DND-41 (cell line): ENCODE data around the gene NPHP4.

Experiments used
- ATAC-seq: fragments of 200-7000 bp; cut with Tn5 transposase; 3 replicates; pipeline ENCODE4 v1.9.1; 2021; ENCODE audit warnings: low read depth; ENCODE audit not compliant: insufficient read depth
- DNase-seq: peaks from one replicate; pipeline ENCODE4 v3.0.0-alpha.2; 2020
- H2AFZ ChIP-seq: 2 replicates; pipeline ENCODE4 v1.6.0; 2012; ENCODE audit warnings: low read depth, low read length
- H3K27ac ChIP-seq: 2 replicates; pipeline ENCODE4 v1.5.1; 2012; ENCODE audit warnings: low read length, inconsistent platforms
- H3K27me3 ChIP-seq: fragments of 200-600 bp; sonication (generic); 2 replicates; pipeline ENCODE4 v1.6.0; 2012; ENCODE audit warnings: low read length, mild to moderate bottlenecking, inconsistent platforms; ENCODE audit not compliant: insufficient read depth, poor library complexity
- H3K36me3 ChIP-seq: 2 replicates; pipeline ENCODE4 v1.5.1; 2012; ENCODE audit warnings: low read length, inconsistent platforms; ENCODE audit not compliant: insufficient read depth
- H3K4me1 ChIP-seq: 2 replicates; pipeline ENCODE4 v1.5.1; 2012; ENCODE audit warnings: mild to moderate bottlenecking, low read length; ENCODE audit not compliant: insufficient read depth
- H3K4me2 ChIP-seq: 2 replicates; pipeline ENCODE4 v1.6.0; 2012; ENCODE audit warnings: mild to moderate bottlenecking, moderate library complexity, low read length, inconsistent platforms; ENCODE audit not compliant: insufficient read depth
- H3K4me3 ChIP-seq, 2 experiments: fragments of 200-600 bp in 1 of 2; shearing (Covaris generic) in 1 of 2; 2 replicates each; pipeline ENCODE4 v1.5.1; 2012 to 2016; ENCODE audit warnings: inconsistent platforms in 2 of 2, low read length in 2 of 2, mild to moderate bottlenecking in 2 of 2, low read depth in 1 of 2, moderate library complexity in 1 of 2
- H3K79me2 ChIP-seq: 2 replicates; pipeline ENCODE4 v1.6.0; 2012; ENCODE audit warnings: low read length, inconsistent platforms; ENCODE audit not compliant: insufficient read depth
- H3K9ac ChIP-seq: 2 replicates; pipeline ENCODE4 v1.6.0; 2012; ENCODE audit warnings: low read depth, mild to moderate bottlenecking, inconsistent platforms, low read length, moderate library complexity
- H3K9me3 ChIP-seq: 2 replicates; pipeline ENCODE4 v1.5.1; 2012; ENCODE audit warnings: low read length, moderate library complexity, mild to moderate bottlenecking, inconsistent platforms; ENCODE audit not compliant: insufficient read depth, severe bottlenecking
- H4K20me1 ChIP-seq: 2 replicates; pipeline ENCODE4 v1.6.0; 2012; ENCODE audit warnings: low read length; ENCODE audit not compliant: insufficient read depth
- EZH2 ChIP-seq: IDR thresholded peaks from 3 replicates; pipeline ENCODE4 v1.6.1; 2012; ENCODE audit warnings: borderline replicate concordance, low read depth, mild to moderate bottlenecking, moderate library complexity, low read length, inconsistent platforms; ENCODE audit not compliant: severe bottlenecking
- TF ChIP-seq, protein P1 (sequence below): IDR thresholded peaks from 2 replicates; pipeline ENCODE4 v1.5.1; 2012; ENCODE audit warnings: borderline replicate concordance, low read length, moderate library complexity, mild to moderate bottlenecking; ENCODE audit not compliant: poor library complexity, severe bottlenecking; ENCODE audit errors: extremely low read depth

The NPHP4 gene

GRCh38 chr1:5884110-5884509 lies 108.1 kb downstream of the NPHP4 start:
- DNase-seq: no peak
- Histone ChIP-seq H3K4me3 (no peak overlapping the region), H3K4me2 (no peak overlapping the region), H3K27ac (no peak overlapping the region), H3K27me3 (no peaks in the 10 kb centered on the region), H3K79me2 (no peaks in the 10 kb centered on the region), H2AFZ (no peak overlapping the region), H4K20me1 (peaks cover 35% of the 10 kb centered on the region), H3K36me3 (peaks cover 57% of the 10 kb centered on the region), H3K9me3 (no peaks in the 10 kb centered on the region), H3K4me1 (no peaks in the 10 kb centered on the region), H3K9ac (no peak overlapping the region)
- no peak for TF ChIP-seq EZH2
- TF ChIP-seq, protein P1, sequence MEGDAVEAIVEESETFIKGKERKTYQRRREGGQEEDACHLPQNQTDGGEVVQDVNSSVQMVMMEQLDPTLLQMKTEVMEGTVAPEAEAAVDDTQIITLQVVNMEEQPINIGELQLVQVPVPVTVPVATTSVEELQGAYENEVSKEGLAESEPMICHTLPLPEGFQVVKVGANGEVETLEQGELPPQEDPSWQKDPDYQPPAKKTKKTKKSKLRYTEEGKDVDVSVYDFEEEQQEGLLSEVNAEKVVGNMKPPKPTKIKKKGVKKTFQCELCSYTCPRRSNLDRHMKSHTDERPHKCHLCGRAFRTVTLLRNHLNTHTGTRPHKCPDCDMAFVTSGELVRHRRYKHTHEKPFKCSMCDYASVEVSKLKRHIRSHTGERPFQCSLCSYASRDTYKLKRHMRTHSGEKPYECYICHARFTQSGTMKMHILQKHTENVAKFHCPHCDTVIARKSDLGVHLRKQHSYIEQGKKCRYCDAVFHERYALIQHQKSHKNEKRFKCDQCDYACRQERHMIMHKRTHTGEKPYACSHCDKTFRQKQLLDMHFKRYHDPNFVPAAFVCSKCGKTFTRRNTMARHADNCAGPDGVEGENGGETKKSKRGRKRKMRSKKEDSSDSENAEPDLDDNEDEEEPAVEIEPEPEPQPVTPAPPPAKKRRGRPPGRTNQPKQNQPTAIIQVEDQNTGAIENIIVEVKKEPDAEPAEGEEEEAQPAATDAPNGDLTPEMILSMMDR: no peak
- no peak for ATAC-seq

- no peaks in the 10 kb centered on the region for H3K4me1 ChIP-seq
- H2AFZ ChIP-seq: no peak overlapping the region
- ATAC-seq: no peak; the same call in 2 of the 3 replicates
- H3K4me2 ChIP-seq: no peak overlapping the region
- no peak for TF ChIP-seq EZH2
- TF ChIP-seq, protein P1: no peak
- no peak overlapping the region for H3K4me3 ChIP-seq
- no peaks in the 10 kb centered on the region for H3K79me2 ChIP-seq
- no peak for DNase-seq
- H3K9ac ChIP-seq: no peak overlapping the region
- H3K9me3 ChIP-seq: no peaks in the 10 kb centered on the region
- peaks cover 64% of the 10 kb centered on the region for H3K36me3 ChIP-seq
- H3K27ac ChIP-seq: no peak overlapping the region
- H4K20me1 ChIP-seq: peaks cover 35% of the 10 kb centered on the region
- H3K27me3 ChIP-seq: no peaks in the 10 kb centered on the region
Observed at GRCh38 chr1:5883129-5884048, 108.8 kb downstream of the NPHP4 start.

GRCh38 chr1:5882367-5883128 lies 109.7 kb downstream of the NPHP4 start:
- peaks cover 67% of the 10 kb centered on the region for H3K36me3 ChIP-seq
- no peak overlapping the region for H3K4me2 ChIP-seq
- H3K9me3 ChIP-seq: no peaks in the 10 kb centered on the region
- DNase-seq (peak; percentile 30), ATAC-seq (0 out of 3 replicates have a peak, but pooled peaks have one; percentile 35)
- no peaks in the 10 kb centered on the region for H3K4me1 ChIP-seq
- H4K20me1 ChIP-seq: peaks cover 35% of the 10 kb centered on the region
- no peak for TF ChIP-seq EZH2
- TF ChIP-seq, protein P1: no peak
- H2AFZ ChIP-seq: no peak overlapping the region
- no peak overlapping the region for H3K27ac ChIP-seq
- no peak overlapping the region for H3K4me3 ChIP-seq
- no peaks in the 10 kb centered on the region for H3K79me2 ChIP-seq
- H3K27me3 ChIP-seq: no peaks in the 10 kb centered on the region
- no peak overlapping the region for H3K9ac ChIP-seq
